WTC11 (cell line): Measurements from ENCODE around the gene SNU13. TPM values are rescaled to one million over a fixed set of nuclear protein-coding genes. Genes with fewer than 3 reads are reported as not detected.
"Not testable (repeated sequence)": the region's sequence is repeated elsewhere in the genome, so short reads cannot be mapped to it uniquely, and the experiment has no call there.

Experiments
- ATAC-seq: fragments of 200-7000 bp; cut with Tn5 transposase; 2 replicates; pipeline ENCODE4 v1.10.0; 2021; ENCODE audit warnings: mild to moderate bottlenecking, moderate library complexity
- CTCF ChIA-PET: fragments of 300-600 bp; sonication (Branson Sonifier 250); formaldehyde crosslinking; loops from one replicate; lab custom pipeline; 2021; ENCODE audit warnings: antibody characterized with exemption; lab: Charles Lee
- POLR2A ChIA-PET: fragments of 350-600 bp; sonication (Branson Sonifier 250); formaldehyde crosslinking; loops from one replicate; lab custom pipeline; 2021; ENCODE audit warnings: antibody characterized with exemption; lab: Charles Lee
- DNase-seq: peaks from one replicate; pipeline ENCODE4 v3.0.0; 2021; ENCODE audit warnings: low spot score
- H3K27ac Mint-ChIP-seq: 2 replicates; pipeline ENCODE4 v1.8.0; 2021; ENCODE audit warnings: mixed read lengths
- H3K27me3 Mint-ChIP-seq: 2 replicates; pipeline ENCODE4 v1.8.0; 2021; ENCODE audit warnings: low read depth, mild to moderate bottlenecking, moderate library complexity, mixed read lengths
- H3K36me3 Mint-ChIP-seq: 2 replicates; pipeline ENCODE4 v1.8.0; 2021; ENCODE audit warnings: mixed read lengths
- H3K4me1 Mint-ChIP-seq: 2 replicates; pipeline ENCODE4 v1.8.0; 2022; ENCODE audit warnings: mixed read lengths
- H3K4me3 Mint-ChIP-seq: 2 replicates; pipeline ENCODE4 v1.8.0; 2021; ENCODE audit warnings: mild to moderate bottlenecking, moderate library complexity, mixed read lengths
- H3K9me3 Mint-ChIP-seq: 2 replicates; pipeline ENCODE4 v1.8.0; 2021; ENCODE audit warnings: mixed read lengths
- CBFB ChIP-seq: sonication (generic); formaldehyde crosslinking; IDR thresholded peaks from 2 replicates; pipeline ENCODE4 v1.8.1; 2022; ENCODE audit warnings: mild to moderate bottlenecking, low read depth, missing genetic modification reagents
- FOXJ3 ChIP-seq: sonication (generic); formaldehyde crosslinking; IDR thresholded peaks from 2 replicates; pipeline ENCODE4 v1.9.0; 2021; ENCODE audit warnings: missing genetic modification reagents, mild to moderate bottlenecking, borderline replicate concordance
- IRF2 ChIP-seq: sonication (generic); formaldehyde crosslinking; IDR thresholded peaks from 2 replicates; pipeline ENCODE4 v1.8.0; 2022; ENCODE audit warnings: low read depth, missing genetic modification reagents, borderline replicate concordance
- NFATC4 ChIP-seq: fragments of 250-450 bp; sonication (Bioruptor Pico); IDR thresholded peaks from 2 replicates; pipeline ENCODE4 v1.9.0; 2021; ENCODE audit warnings: mild to moderate bottlenecking
- RORB ChIP-seq: fragments of 250-450 bp; sonication (Bioruptor Pico); IDR thresholded peaks from 2 replicates; pipeline ENCODE4 v1.9.0; 2021; ENCODE audit warnings: mild to moderate bottlenecking
- ZNF121 ChIP-seq: sonication (generic); formaldehyde crosslinking; IDR thresholded peaks from 2 replicates; pipeline ENCODE4 v1.8.0; 2023; ENCODE audit warnings: missing genetic modification reagents
- ZNF416 ChIP-seq: fragments of 250-450 bp; sonication (Bioruptor Pico); IDR thresholded peaks from 2 replicates; pipeline ENCODE4 v1.9.0; 2021; ENCODE audit warnings: mild to moderate bottlenecking, inconsistent platforms
- total RNA-seq: library from RNA; stranded (reverse); gene quantifications from 3 replicates; pipeline ENCODE4 v1.2.3, GENCODE V29; 2021
- TF ChIP-seq, protein P1 (sequence below): sonication (generic); formaldehyde crosslinking; IDR thresholded peaks from 2 replicates; pipeline ENCODE4 v1.8.0; 2023; ENCODE audit warnings: missing genetic modification reagents, mild to moderate bottlenecking, borderline replicate concordance
- TF ChIP-seq, protein P2 (sequence below): sonication (generic); formaldehyde crosslinking; IDR thresholded peaks from 2 replicates; pipeline ENCODE4 v1.8.1; 2023; ENCODE audit warnings: mild to moderate bottlenecking, missing genetic modification reagents, moderate library complexity
- TF ChIP-seq, protein P3 (sequence below): fragments of 250-450 bp; sonication (Bioruptor Pico); IDR thresholded peaks from 2 replicates; pipeline ENCODE4 v1.9.0; 2021; ENCODE audit warnings: mild to moderate bottlenecking
- TF ChIP-seq, protein P4 (sequence below): sonication (generic); formaldehyde crosslinking; IDR thresholded peaks from 2 replicates; pipeline ENCODE4 v1.8.1; 2023; ENCODE audit warnings: mild to moderate bottlenecking, missing genetic modification reagents, moderate library complexity
- TF ChIP-seq, protein P5 (sequence below): sonication (generic); formaldehyde crosslinking; IDR thresholded peaks from 2 replicates; pipeline ENCODE4 v1.8.0; 2023; ENCODE audit warnings: missing genetic modification reagents
- TF ChIP-seq, protein P6 (sequence below): sonication (generic); formaldehyde crosslinking; IDR thresholded peaks from 2 replicates; pipeline ENCODE4 v1.8.0; 2023; ENCODE audit warnings: mild to moderate bottlenecking, missing genetic modification reagents
- TF ChIP-seq, protein P7 (sequence below): fragments of 250-450 bp; sonication (Bioruptor Pico); conservative IDR thresholded peaks from 2 replicates; pipeline ENCODE4 v1.9.0; 2021; ENCODE audit warnings: mild to moderate bottlenecking

SNU13 gene
- total RNA-seq, 1 experiment from 2014 or later, result 207 TPM

DNA sequence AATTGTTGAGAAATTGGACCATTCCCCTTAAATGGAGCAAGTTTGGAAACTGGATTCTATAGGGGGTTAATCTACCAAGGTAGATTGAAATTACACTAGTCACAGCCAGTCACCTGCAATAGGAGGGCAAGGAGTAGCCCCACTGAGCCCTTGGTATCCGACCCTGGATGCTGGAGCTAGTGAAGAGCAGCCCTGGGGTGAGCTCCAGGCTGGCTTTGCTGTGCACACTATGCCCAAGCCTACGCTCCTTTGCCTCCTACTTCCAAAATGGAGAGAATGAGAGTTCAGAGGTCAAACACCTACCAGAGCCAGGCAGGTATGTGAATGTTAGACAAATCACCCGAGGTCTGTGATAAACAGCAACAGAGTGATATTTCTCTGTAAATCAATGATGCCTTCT, 23.7 kb downstream of the SNU13 start:
- CTCF ChIA-PET, result interaction anchor here (1.5 kb wide), 1 partner anchor 276 kb away, joined by 5 read pairs; no protein-coding TSS in a partner anchor
- peaks cover 31% of the 10 kb centered on the region for H3K36me3 Mint-ChIP-seq
- no peak for TF ChIP-seq IRF2
- TF ChIP-seq, protein P1, sequence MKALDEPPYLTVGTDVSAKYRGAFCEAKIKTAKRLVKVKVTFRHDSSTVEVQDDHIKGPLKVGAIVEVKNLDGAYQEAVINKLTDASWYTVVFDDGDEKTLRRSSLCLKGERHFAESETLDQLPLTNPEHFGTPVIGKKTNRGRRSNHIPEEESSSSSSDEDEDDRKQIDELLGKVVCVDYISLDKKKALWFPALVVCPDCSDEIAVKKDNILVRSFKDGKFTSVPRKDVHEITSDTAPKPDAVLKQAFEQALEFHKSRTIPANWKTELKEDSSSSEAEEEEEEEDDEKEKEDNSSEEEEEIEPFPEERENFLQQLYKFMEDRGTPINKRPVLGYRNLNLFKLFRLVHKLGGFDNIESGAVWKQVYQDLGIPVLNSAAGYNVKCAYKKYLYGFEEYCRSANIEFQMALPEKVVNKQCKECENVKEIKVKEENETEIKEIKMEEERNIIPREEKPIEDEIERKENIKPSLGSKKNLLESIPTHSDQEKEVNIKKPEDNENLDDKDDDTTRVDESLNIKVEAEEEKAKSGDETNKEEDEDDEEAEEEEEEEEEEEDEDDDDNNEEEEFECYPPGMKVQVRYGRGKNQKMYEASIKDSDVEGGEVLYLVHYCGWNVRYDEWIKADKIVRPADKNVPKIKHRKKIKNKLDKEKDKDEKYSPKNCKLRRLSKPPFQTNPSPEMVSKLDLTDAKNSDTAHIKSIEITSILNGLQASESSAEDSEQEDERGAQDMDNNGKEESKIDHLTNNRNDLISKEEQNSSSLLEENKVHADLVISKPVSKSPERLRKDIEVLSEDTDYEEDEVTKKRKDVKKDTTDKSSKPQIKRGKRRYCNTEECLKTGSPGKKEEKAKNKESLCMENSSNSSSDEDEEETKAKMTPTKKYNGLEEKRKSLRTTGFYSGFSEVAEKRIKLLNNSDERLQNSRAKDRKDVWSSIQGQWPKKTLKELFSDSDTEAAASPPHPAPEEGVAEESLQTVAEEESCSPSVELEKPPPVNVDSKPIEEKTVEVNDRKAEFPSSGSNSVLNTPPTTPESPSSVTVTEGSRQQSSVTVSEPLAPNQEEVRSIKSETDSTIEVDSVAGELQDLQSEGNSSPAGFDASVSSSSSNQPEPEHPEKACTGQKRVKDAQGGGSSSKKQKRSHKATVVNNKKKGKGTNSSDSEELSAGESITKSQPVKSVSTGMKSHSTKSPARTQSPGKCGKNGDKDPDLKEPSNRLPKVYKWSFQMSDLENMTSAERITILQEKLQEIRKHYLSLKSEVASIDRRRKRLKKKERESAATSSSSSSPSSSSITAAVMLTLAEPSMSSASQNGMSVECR, result no peak
- TF ChIP-seq FOXJ3, result no peak
- TF ChIP-seq, protein P2, sequence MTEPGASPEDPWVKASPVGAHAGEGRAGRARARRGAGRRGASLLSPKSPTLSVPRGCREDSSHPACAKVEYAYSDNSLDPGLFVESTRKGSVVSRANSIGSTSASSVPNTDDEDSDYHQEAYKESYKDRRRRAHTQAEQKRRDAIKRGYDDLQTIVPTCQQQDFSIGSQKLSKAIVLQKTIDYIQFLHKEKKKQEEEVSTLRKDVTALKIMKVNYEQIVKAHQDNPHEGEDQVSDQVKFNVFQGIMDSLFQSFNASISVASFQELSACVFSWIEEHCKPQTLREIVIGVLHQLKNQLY, result no peak
- TF ChIP-seq, protein P3, sequence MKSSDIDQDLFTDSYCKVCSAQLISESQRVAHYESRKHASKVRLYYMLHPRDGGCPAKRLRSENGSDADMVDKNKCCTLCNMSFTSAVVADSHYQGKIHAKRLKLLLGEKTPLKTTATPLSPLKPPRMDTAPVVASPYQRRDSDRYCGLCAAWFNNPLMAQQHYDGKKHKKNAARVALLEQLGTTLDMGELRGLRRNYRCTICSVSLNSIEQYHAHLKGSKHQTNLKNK, result no peak
- TF ChIP-seq, all 79 proteins: peak for 0
- ATAC-seq, result no peak
- H3K27me3 Mint-ChIP-seq, result no peaks in the 10 kb centered on the region
- H3K4me3 Mint-ChIP-seq, result no peak overlapping the region
- POLR2A ChIA-PET, result interaction anchor here (1.0 kb wide), 1 partner anchor 75 kb away, joined by 3 read pairs; the partner anchor contains the start of gene PMM1
- H3K27ac Mint-ChIP-seq, result peak overlapping the region; percentile 40
- no peak for DNase-seq
- H3K4me1 Mint-ChIP-seq, result peaks cover 12% of the 10 kb centered on the region
- H3K9me3 Mint-ChIP-seq, result no peaks in the 10 kb centered on the region

DNA sequence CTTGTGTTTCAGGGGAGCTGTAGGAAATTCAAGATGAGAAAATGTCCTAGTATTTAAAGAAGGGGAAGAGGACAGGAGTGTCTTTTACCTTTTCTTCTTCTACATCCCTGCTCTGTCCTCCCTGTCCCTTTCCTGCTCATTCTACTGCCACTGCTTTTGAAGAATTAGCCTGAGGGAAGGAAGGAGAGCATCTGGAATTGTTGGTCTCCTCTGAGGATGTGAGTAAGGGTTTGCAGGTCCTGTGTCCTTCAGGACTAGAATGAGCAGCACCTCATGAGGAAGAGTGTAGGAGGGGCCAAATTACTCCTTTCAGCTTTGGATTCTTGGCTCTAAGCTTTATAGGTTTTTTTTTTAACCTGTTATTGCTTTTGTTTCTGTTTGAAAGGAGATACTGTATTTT, 24.2 kb downstream of the SNU13 start:
- peak overlapping the region; percentile 56; the same call in 1 of the 2 replicates for H3K27ac Mint-ChIP-seq
- no peak for DNase-seq
- ChIA-PET POLR2A (interaction anchor here (1.0 kb wide), 1 partner anchor 75 kb away, joined by 3 read pairs; the partner anchor contains the start of gene PMM1), CTCF (interaction anchor here (1.5 kb wide), 1 partner anchor 276 kb away, joined by 5 read pairs; no protein-coding TSS in a partner anchor)
- H3K9me3 Mint-ChIP-seq, result no peaks in the 10 kb centered on the region
- TF ChIP-seq NFATC4 (CRISPR knock-in tag) (no peak), IRF2 (no peak)
- ATAC-seq, result no peak
- peaks cover 36% of the 10 kb centered on the region for H3K36me3 Mint-ChIP-seq
- no peak overlapping the region for H3K4me3 Mint-ChIP-seq
- H3K4me1 Mint-ChIP-seq, result peaks cover 12% of the 10 kb centered on the region
- H3K27me3 Mint-ChIP-seq, result no peaks in the 10 kb centered on the region

DNA sequence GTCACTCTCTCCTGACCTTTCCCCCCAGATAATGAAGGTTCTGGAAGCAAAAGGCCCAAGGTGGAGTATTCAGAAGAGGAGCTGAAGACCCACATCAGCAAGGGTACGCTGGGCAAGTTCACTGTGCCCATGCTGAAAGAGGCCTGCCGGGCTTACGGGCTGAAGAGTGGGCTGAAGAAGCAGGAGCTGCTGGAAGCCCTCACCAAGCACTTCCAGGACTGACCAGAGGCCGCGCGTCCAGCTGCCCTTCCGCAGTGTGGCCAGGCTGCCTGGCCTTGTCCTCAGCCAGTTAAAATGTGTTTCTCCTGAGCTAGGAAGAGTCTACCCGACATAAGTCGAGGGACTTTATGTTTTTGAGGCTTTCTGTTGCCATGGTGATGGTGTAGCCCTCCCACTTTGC, 25.1 kb downstream of the SNU13 start:
- H3K27me3 Mint-ChIP-seq, H3K9me3 Mint-ChIP-seq, DNase-seq, CTCF ChIA-PET, H3K4me3 Mint-ChIP-seq, ATAC-seq: not testable (repeated sequence)
- H3K4me1 Mint-ChIP-seq, result peaks cover 12% of the 10 kb centered on the region
- POLR2A ChIA-PET, result interaction anchor here (0.5 kb wide), 1 partner anchor 176 kb away, joined by 3 read pairs; no protein-coding TSS in a partner anchor
- H3K36me3 Mint-ChIP-seq, result peaks cover 36% of the 10 kb centered on the region
- peak overlapping the region; percentile 56; the same call in 1 of the 2 replicates for H3K27ac Mint-ChIP-seq

DNA sequence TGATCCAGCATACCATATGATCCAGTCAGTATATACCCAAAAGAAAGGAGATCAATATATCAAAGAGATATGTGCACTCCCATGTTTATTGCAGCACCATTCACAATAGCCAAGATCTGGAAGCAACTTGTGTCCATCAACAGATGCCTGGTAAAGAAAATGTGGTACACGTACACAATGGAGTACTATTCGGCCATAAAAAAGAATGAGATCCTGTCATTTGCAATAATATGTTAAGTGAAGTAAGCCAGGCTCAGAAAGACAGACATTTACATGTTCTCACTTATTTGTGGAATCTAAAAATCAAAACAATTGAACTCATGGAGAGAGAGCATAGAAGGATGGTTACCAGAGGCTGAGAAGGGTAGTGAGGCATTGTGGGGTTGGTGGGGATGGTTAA, 27.0 kb downstream of the SNU13 start:
- no peaks in the 10 kb centered on the region for H3K27me3 Mint-ChIP-seq
- ATAC-seq, result no peak
- no peak for DNase-seq
- no peaks in the 10 kb centered on the region; the same call in 1 of the 2 replicates for H3K4me1 Mint-ChIP-seq
- H3K36me3 Mint-ChIP-seq, result peaks cover 51% of the 10 kb centered on the region
- POLR2A ChIA-PET, result no interaction called here
- H3K27ac Mint-ChIP-seq, result no peak overlapping the region
- no peaks in the 10 kb centered on the region for H3K9me3 Mint-ChIP-seq
- CTCF ChIA-PET, result no interaction called here
- no peak overlapping the region for H3K4me3 Mint-ChIP-seq
- TF ChIP-seq, protein P3, result no peak
- TF ChIP-seq, protein P4, sequence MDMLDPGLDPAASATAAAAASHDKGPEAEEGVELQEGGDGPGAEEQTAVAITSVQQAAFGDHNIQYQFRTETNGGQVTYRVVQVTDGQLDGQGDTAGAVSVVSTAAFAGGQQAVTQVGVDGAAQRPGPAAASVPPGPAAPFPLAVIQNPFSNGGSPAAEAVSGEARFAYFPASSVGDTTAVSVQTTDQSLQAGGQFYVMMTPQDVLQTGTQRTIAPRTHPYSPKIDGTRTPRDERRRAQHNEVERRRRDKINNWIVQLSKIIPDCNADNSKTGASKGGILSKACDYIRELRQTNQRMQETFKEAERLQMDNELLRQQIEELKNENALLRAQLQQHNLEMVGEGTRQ (CRISPR knock-in tag), result no peak
- TF ChIP-seq, protein P5, sequence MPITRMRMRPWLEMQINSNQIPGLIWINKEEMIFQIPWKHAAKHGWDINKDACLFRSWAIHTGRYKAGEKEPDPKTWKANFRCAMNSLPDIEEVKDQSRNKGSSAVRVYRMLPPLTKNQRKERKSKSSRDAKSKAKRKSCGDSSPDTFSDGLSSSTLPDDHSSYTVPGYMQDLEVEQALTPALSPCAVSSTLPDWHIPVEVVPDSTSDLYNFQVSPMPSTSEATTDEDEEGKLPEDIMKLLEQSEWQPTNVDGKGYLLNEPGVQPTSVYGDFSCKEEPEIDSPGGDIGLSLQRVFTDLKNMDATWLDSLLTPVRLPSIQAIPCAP, result no peak
- no peak for TF ChIP-seq RORB
- no peak for TF ChIP-seq ZNF416 (CRISPR knock-in tag)
- no peak for TF ChIP-seq CBFB
- no peak for TF ChIP-seq ZNF121 (CRISPR knock-in tag)
- TF ChIP-seq, protein P6, sequence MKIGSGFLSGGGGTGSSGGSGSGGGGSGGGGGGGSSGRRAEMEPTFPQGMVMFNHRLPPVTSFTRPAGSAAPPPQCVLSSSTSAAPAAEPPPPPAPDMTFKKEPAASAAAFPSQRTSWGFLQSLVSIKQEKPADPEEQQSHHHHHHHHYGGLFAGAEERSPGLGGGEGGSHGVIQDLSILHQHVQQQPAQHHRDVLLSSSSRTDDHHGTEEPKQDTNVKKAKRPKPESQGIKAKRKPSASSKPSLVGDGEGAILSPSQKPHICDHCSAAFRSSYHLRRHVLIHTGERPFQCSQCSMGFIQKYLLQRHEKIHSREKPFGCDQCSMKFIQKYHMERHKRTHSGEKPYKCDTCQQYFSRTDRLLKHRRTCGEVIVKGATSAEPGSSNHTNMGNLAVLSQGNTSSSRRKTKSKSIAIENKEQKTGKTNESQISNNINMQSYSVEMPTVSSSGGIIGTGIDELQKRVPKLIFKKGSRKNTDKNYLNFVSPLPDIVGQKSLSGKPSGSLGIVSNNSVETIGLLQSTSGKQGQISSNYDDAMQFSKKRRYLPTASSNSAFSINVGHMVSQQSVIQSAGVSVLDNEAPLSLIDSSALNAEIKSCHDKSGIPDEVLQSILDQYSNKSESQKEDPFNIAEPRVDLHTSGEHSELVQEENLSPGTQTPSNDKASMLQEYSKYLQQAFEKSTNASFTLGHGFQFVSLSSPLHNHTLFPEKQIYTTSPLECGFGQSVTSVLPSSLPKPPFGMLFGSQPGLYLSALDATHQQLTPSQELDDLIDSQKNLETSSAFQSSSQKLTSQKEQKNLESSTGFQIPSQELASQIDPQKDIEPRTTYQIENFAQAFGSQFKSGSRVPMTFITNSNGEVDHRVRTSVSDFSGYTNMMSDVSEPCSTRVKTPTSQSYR, result no peak
- TF ChIP-seq, protein P7, sequence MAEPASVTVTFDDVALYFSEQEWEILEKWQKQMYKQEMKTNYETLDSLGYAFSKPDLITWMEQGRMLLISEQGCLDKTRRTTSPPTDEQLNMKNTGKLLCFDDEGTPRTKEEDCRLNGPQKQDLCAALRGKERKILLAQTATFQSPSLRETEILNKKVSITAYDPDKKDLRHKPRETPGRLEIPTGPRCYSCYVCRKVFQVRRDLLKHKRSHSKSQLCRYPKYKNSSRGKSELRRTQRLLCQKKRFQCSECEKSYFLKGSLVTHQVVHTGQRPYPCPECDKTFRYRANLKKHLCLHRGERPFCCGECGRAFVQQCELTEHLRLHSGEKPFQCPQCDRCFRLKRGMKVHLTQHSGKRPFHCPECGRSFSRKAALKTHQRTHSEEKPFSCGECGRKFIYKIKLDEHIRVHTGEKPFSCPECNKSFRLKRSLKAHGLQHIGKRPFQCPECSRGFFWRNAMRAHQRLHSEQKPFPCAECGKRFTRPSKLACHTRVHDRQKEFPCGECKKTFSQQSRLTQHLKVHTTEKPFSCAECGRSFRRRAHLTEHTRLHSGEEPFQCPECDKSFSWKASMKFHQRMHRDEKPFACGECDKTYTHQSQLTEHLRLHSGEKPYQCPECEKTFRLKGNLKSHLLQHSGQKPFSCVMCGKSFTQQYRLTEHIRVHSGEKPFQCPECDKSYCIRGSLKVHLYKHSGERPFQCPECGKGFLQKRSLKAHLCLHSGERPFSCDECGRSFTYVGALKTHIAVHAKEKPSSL (CRISPR knock-in tag), result no peak
- TF ChIP-seq, protein P2, result no peak
